WTC11 (cell line): ENCODE data around the gene P2RY12. TPM values are rescaled to one million over a fixed set of nuclear protein-coding genes. Genes with fewer than 3 reads are reported as not detected.

Experiments
- ATAC-seq: fragments of 200-7000 bp; cut with Tn5 transposase; 2 replicates; pipeline ENCODE4 v1.10.0; 2021; ENCODE audit warnings: mild to moderate bottlenecking, moderate library complexity
- CTCF ChIA-PET: fragments of 300-600 bp; sonication (Branson Sonifier 250); formaldehyde crosslinking; loops from one replicate; lab custom pipeline; 2021; ENCODE audit warnings: antibody characterized with exemption; lab: Charles Lee
- POLR2A ChIA-PET: fragments of 350-600 bp; sonication (Branson Sonifier 250); formaldehyde crosslinking; loops from one replicate; lab custom pipeline; 2021; ENCODE audit warnings: antibody characterized with exemption; lab: Charles Lee
- DNase-seq: peaks from one replicate; pipeline ENCODE4 v3.0.0; 2021; ENCODE audit warnings: low spot score
- H3K27ac Mint-ChIP-seq: 2 replicates; pipeline ENCODE4 v1.8.0; 2021; ENCODE audit warnings: mixed read lengths
- H3K27me3 Mint-ChIP-seq: 2 replicates; pipeline ENCODE4 v1.8.0; 2021; ENCODE audit warnings: low read depth, mild to moderate bottlenecking, moderate library complexity, mixed read lengths
- H3K36me3 Mint-ChIP-seq: 2 replicates; pipeline ENCODE4 v1.8.0; 2021; ENCODE audit warnings: mixed read lengths
- H3K4me1 Mint-ChIP-seq: 2 replicates; pipeline ENCODE4 v1.8.0; 2022; ENCODE audit warnings: mixed read lengths
- H3K4me3 Mint-ChIP-seq: 2 replicates; pipeline ENCODE4 v1.8.0; 2021; ENCODE audit warnings: mild to moderate bottlenecking, moderate library complexity, mixed read lengths
- H3K9me3 Mint-ChIP-seq: 2 replicates; pipeline ENCODE4 v1.8.0; 2021; ENCODE audit warnings: mixed read lengths
- AFF4 ChIP-seq: sonication (generic); formaldehyde crosslinking; IDR thresholded peaks from 2 replicates; pipeline ENCODE4 v1.8.1; 2023; ENCODE audit warnings: mild to moderate bottlenecking, missing genetic modification reagents, borderline replicate concordance
- ARID4B ChIP-seq: sonication (generic); formaldehyde crosslinking; IDR thresholded peaks from 2 replicates; pipeline ENCODE4 v1.8.0; 2023; ENCODE audit warnings: missing genetic modification reagents, mild to moderate bottlenecking, borderline replicate concordance
- E2F5 ChIP-seq: sonication (generic); formaldehyde crosslinking; IDR thresholded peaks from 2 replicates; pipeline ENCODE4 v1.8.1; 2022; ENCODE audit warnings: mild to moderate bottlenecking, moderate library complexity, missing genetic modification reagents
- EMX1 ChIP-seq: fragments of 250-450 bp; sonication (Bioruptor Pico); IDR thresholded peaks from 2 replicates; pipeline ENCODE4 v1.8.0; 2021; ENCODE audit warnings: mild to moderate bottlenecking
- ESRRA ChIP-seq: sonication (generic); formaldehyde crosslinking; IDR thresholded peaks from 2 replicates; pipeline ENCODE4 v1.8.1; 2022; ENCODE audit warnings: mild to moderate bottlenecking, missing genetic modification reagents, borderline replicate concordance
- FOXK1 ChIP-seq: sonication (generic); formaldehyde crosslinking; IDR thresholded peaks from 2 replicates; pipeline ENCODE4 v1.8.0; 2022; ENCODE audit warnings: mild to moderate bottlenecking, moderate library complexity, missing genetic modification reagents
- IRF1 ChIP-seq: sonication (generic); formaldehyde crosslinking; IDR thresholded peaks from 2 replicates; pipeline ENCODE4 v1.8.0; 2023; ENCODE audit warnings: missing genetic modification reagents
- IRF2 ChIP-seq: sonication (generic); formaldehyde crosslinking; IDR thresholded peaks from 2 replicates; pipeline ENCODE4 v1.8.0; 2022; ENCODE audit warnings: low read depth, missing genetic modification reagents, borderline replicate concordance
- MXD4 ChIP-seq: fragments of 250-450 bp; sonication (Bioruptor Pico); IDR thresholded peaks from 2 replicates; pipeline ENCODE4 v1.8.0; 2021; ENCODE audit warnings: mild to moderate bottlenecking, moderate library complexity, borderline replicate concordance
- OVOL2 ChIP-seq: fragments of 250-450 bp; sonication (Bioruptor Pico); IDR thresholded peaks from 2 replicates; pipeline ENCODE4 v1.9.0; 2021; ENCODE audit warnings: mild to moderate bottlenecking, borderline replicate concordance
- PRRX2 ChIP-seq: fragments of 250-450 bp; sonication (Bioruptor Pico); IDR thresholded peaks from 2 replicates; pipeline ENCODE4 v1.8.0; 2021; ENCODE audit warnings: mild to moderate bottlenecking
- SOX15 ChIP-seq: fragments of 250-450 bp; sonication (Bioruptor Pico); IDR thresholded peaks from 2 replicates; pipeline ENCODE4 v1.9.0; 2021; ENCODE audit warnings: mild to moderate bottlenecking
- SP1 ChIP-seq: sonication (generic); formaldehyde crosslinking; conservative IDR thresholded peaks from 2 replicates; pipeline ENCODE4 v1.8.1; 2022; ENCODE audit warnings: missing genetic modification reagents
- TCF7 ChIP-seq: sonication (generic); formaldehyde crosslinking; IDR thresholded peaks from 2 replicates; pipeline ENCODE4 v1.8.0; 2022; ENCODE audit warnings: mild to moderate bottlenecking, low read depth, missing genetic modification reagents, moderate library complexity
- USF1 ChIP-seq: sonication (generic); formaldehyde crosslinking; IDR thresholded peaks from 2 replicates; pipeline ENCODE4 v1.8.0; 2022; ENCODE audit warnings: mild to moderate bottlenecking, missing genetic modification reagents
- USF2 ChIP-seq: sonication (generic); formaldehyde crosslinking; IDR thresholded peaks from 2 replicates; pipeline ENCODE4 v1.8.1; 2023; ENCODE audit warnings: mild to moderate bottlenecking, missing genetic modification reagents, moderate library complexity
- ZNF263 ChIP-seq: sonication (generic); formaldehyde crosslinking; IDR thresholded peaks from 2 replicates; pipeline ENCODE4 v1.8.1; 2022; ENCODE audit warnings: low read depth, mild to moderate bottlenecking, moderate library complexity, missing genetic modification reagents
- ZNF416 ChIP-seq: fragments of 250-450 bp; sonication (Bioruptor Pico); IDR thresholded peaks from 2 replicates; pipeline ENCODE4 v1.9.0; 2021; ENCODE audit warnings: mild to moderate bottlenecking, inconsistent platforms
- total RNA-seq: library from RNA; stranded (reverse); gene quantifications from 3 replicates; pipeline ENCODE4 v1.2.3, GENCODE V29; 2021

P2RY12 gene
- total RNA-seq, 1 experiment from 2014 or later: not detected

GRCh38 chr3:151320131-151320530 lies 64.4 kb downstream of the P2RY12 start:
- H3K36me3 Mint-ChIP-seq: no peaks in the 10 kb centered on the region
- CTCF ChIA-PET: no interaction called here
- TF ChIP-seq MXD4 (CRISPR knock-in tag): no peak
- no peak for TF ChIP-seq EMX1
- TF ChIP-seq USF1 (CRISPR knock-in tag): no peak
- no peak for TF ChIP-seq AFF4 (CRISPR knock-in tag)
- TF ChIP-seq OVOL2: no peak
- TF ChIP-seq TCF7 (CRISPR knock-in tag): no peak
- TF ChIP-seq E2F5 (CRISPR knock-in tag): no peak
- no peak for TF ChIP-seq SOX15
- TF ChIP-seq USF2 (CRISPR knock-in tag): no peak
- no peak for TF ChIP-seq ZNF263 (CRISPR knock-in tag)
- TF ChIP-seq SP1: no peak
- no peak for TF ChIP-seq IRF2 (CRISPR knock-in tag)
- no peak for TF ChIP-seq ZNF416 (CRISPR knock-in tag)
- TF ChIP-seq FOXK1 (CRISPR knock-in tag): no peak
- no peak for TF ChIP-seq ARID4B (CRISPR knock-in tag)
- TF ChIP-seq ESRRA (CRISPR knock-in tag): no peak
- TF ChIP-seq PRRX2 (CRISPR knock-in tag): no peak
- TF ChIP-seq IRF1 (CRISPR knock-in tag): no peak
- no peak overlapping the region for H3K27ac Mint-ChIP-seq
- ATAC-seq (no peak), DNase-seq (no peak)
- no peaks in the 10 kb centered on the region; the same call in 1 of the 2 replicates for H3K9me3 Mint-ChIP-seq
- H3K4me1 Mint-ChIP-seq: peaks cover 29% of the 10 kb centered on the region
- H3K27me3 Mint-ChIP-seq: no peaks in the 10 kb centered on the region
- no peak overlapping the region for H3K4me3 Mint-ChIP-seq
- POLR2A ChIA-PET: no interaction called here
